ENCODE measurements around the gene PIP4K2A. TPM values are rescaled to one million over a fixed set of nuclear protein-coding genes. Genes with fewer than 3 reads are reported as not detected.

The PIP4K2A gene
- total and polyA plus RNA-seq, 2 of the 8 experiments (the other 6 are each of a cell fraction or from before 2014, with no cell fraction given): 19.0 to 60.9 TPM

DNA sequence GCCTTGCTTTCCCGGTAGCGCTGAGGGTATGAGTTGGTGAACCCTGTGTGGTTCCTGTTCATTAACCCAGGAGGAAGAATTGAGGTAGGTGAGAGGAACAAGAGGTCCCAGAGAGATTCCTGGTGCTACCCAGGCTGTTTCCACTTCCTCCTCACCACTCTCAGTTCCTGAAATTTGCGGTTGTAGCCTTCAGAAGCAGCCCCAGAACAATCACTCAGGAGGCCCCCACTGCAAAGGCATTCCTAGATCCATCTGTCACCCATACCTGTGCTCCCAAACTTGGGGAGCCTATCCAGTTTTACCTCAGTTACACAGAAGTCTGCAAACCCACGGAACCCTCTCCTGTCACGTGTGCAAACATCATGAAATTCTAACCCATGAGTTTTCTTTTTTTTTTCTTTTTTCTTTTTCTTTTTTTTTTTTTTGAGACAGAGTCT lies 9.0 kb upstream of the PIP4K2A start:
- Histone ChIP-seq H3K23ac (ENCODE audit: insufficient read length) (no peak overlapping the region), H3K9me3 (ENCODE audit: insufficient read depth in 2 of 2, low read depth in 1 of 2, low read length in 1 of 2) (no peaks in the 10 kb centered on the region), H4K5ac (ENCODE audit: insufficient read length, low read depth, low read length) (no peak overlapping the region), H3K9ac (replicated peaks in 1 of 4; ENCODE audit: extremely low read depth in 1 of 4, low read depth in 3 of 4, low read length in 3 of 4) (no peak overlapping the region), H3K79me1 (ENCODE audit: low read depth, low read length) (no peaks in the 10 kb centered on the region; the same call in 1 of the 2 replicates), H4K8ac (ENCODE audit: extremely low read depth, insufficient read depth, low read length) (no peak overlapping the region; the same call in 1 of the 2 replicates), H3K18ac (ENCODE audit: extremely low read depth, low read length) (no peak overlapping the region), H3K36me3 (ENCODE audit: control insufficient read depth in 2 of 4, insufficient read depth in 4 of 4, low read length in 3 of 4) (no peaks in the 10 kb centered on the region), H2BK5ac (ENCODE audit: low read depth, low read length) (no peak overlapping the region), H2BK120ac (replicated peaks; ENCODE audit: low read depth, low read length) (no peak overlapping the region), H2AK5ac (ENCODE audit: low read depth, low read length) (no peak overlapping the region; the same call in 1 of the 2 replicates), H3K56ac (replicated peaks; ENCODE audit: insufficient read length, low read depth, low read length) (no peak overlapping the region), H3K4me3 (ENCODE audit: extremely low read depth in 1 of 4, insufficient read depth in 2 of 4, low read depth in 3 of 4, low read length in 4 of 4) (no peak overlapping the region), H2BK15ac (ENCODE audit: low read length) (no peak overlapping the region), H2AFZ (ENCODE audit: low read length) (no peak overlapping the region), H3K4me2 (ENCODE audit: insufficient read depth in 1 of 2, low read depth in 2 of 2, low read length in 2 of 2) (no peak overlapping the region), H2BK12ac (ENCODE audit: low read depth, low read length) (no peak overlapping the region), H3K4me1 (replicated peaks in 1 of 4; ENCODE audit: control insufficient read depth in 3 of 4, insufficient read depth in 4 of 4, low read length in 3 of 4) (peaks cover 0 to 3% (median 0%) of the 10 kb centered on the region in 4 experiments; a peak in 1 of 7 replicates), H4K91ac (replicated peaks; ENCODE audit: insufficient read length, low read length) (no peak overlapping the region), H3K4ac (replicated peaks; ENCODE audit: insufficient read length, low read depth, low read length) (no peak overlapping the region), H3K23me2 (ENCODE audit: low read depth, low read length) (no peaks in the 10 kb centered on the region), H2BK20ac (ENCODE audit: low read length) (no peak overlapping the region), H3K27me3 (replicated peaks in 1 of 4; ENCODE audit: control insufficient read depth in 3 of 4, extremely low read depth in 1 of 4, insufficient read depth in 3 of 4, low read length in 3 of 4) (no peaks in the 10 kb centered on the region), H4K20me1 (replicated peaks in 1 of 2; ENCODE audit: control insufficient read depth in 1 of 2, insufficient read depth in 2 of 2, low read length in 2 of 2) (no peaks in the 10 kb centered on the region), H3K14ac (ENCODE audit: insufficient read length) (no peak overlapping the region), H3K79me2 (ENCODE audit: control insufficient read depth in 1 of 2, insufficient read depth in 2 of 2, low read length in 2 of 2) (no peaks in the 10 kb centered on the region), H3K27ac (ENCODE audit: low read depth, low read length) (no peak overlapping the region)
- ChIA-PET POLR2A (ENCODE audit: partially characterized antibody) (no interaction called here), CTCF (ENCODE audit: partially characterized antibody) (interaction anchor here (0.6 kb wide), 1 partner anchor 265 kb away, joined by 3 read pairs; no protein-coding TSS in a partner anchor)
- FAIRE-seq (no peak), DNase-seq (ENCODE audit: low read depth in 1 of 2, low spot score in 2 of 2) (no peak)
- no peak for TF ChIP-seq RNF2 (IDR thresholded peaks at IDR 0.05; ENCODE audit: borderline replicate concordance, low read depth, low read length, missing control alignments, poor library complexity, severe bottlenecking)
- no peak for TF ChIP-seq SP4 (IDR thresholded peaks at IDR 0.05; ENCODE audit: low read length)
- TF ChIP-seq, protein P1, sequence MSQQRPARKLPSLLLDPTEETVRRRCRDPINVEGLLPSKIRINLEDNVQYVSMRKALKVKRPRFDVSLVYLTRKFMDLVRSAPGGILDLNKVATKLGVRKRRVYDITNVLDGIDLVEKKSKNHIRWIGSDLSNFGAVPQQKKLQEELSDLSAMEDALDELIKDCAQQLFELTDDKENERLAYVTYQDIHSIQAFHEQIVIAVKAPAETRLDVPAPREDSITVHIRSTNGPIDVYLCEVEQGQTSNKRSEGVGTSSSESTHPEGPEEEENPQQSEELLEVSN (IDR thresholded peaks at IDR 0.05): no peak
- no peak for TF ChIP-seq GABPA (IDR thresholded peaks at IDR 0.05; ENCODE audit: borderline replicate concordance, insufficient read depth, low read length)
- TF ChIP-seq ZNF274 (IDR thresholded peaks at IDR 0.05; ENCODE audit: borderline replicate concordance, extremely low read depth, low read length): no peak
- TF ChIP-seq, protein P2, sequence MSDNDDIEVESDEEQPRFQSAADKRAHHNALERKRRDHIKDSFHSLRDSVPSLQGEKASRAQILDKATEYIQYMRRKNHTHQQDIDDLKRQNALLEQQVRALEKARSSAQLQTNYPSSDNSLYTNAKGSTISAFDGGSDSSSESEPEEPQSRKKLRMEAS (IDR thresholded peaks at IDR 0.05): no peak
- TF ChIP-seq RAD21 (IDR thresholded peaks at IDR 0.05 in 1 of 2, conservative IDR thresholded peaks at IDR 0.05 in 1 of 2; ENCODE audit: low read depth in 2 of 2, low read length in 2 of 2): no peak
- WGBS, 2 experiments (ENCODE audit: extremely low coverage in 1 of 2, insufficient coverage in 1 of 2, insufficient read length in 1 of 2, insufficient replicate concordance in 2 of 2, low coverage in 1 of 2, low lambda C conversion rate in 2 of 2, missing lambda C conversion rate in 1 of 2): 95% methylated on average over 5 of the region's 5 CpGs; no CpG with 5 or more reads in 1 of the 2 experiments

Measured in H1 (cell line).